HG03108 (cell line): ENCODE data around the gene ADAMTS3.

ENCODE experiments used
- ATAC-seq: cut with Tn5 transposase; IDR thresholded peaks from one replicate; pipeline ENCODE4 v1.9.1; 2021; ENCODE audit warnings: moderate library complexity; ENCODE audit not compliant: unreplicated experiment

The ADAMTS3 gene

GRCh38 chr4:72358483-72358882 is 210.5 kb downstream of the ADAMTS3 start:
- ATAC-seq: no peak

- ATAC-seq: no peak
These were observed 211.1 kb downstream of the ADAMTS3 start for GRCh38 chr4:72357908-72358307.

- no peak for ATAC-seq
These were observed 216.3 kb downstream of the ADAMTS3 start for GRCh38 chr4:72352711-72353110.

DNA sequence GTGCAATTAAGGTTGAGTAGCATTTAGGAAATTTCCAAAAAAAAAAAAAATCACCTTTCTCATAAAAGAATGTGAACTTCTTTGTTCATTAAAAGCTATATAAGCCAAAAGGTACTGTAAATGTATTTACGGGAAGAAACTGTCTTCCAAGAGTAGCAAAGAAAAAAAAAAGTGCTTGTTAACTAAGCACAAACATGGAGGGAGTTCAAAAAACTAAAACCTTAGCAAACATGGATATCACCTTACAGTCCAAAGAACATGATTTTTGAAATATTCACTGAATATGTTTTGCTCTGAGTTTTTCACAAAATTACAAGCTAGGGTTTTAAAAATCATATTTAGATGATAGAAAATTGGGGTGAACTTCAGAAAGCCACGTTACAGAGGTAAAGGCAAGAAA is 217.5 kb downstream of the ADAMTS3 start:
- no peak for ATAC-seq

DNA sequence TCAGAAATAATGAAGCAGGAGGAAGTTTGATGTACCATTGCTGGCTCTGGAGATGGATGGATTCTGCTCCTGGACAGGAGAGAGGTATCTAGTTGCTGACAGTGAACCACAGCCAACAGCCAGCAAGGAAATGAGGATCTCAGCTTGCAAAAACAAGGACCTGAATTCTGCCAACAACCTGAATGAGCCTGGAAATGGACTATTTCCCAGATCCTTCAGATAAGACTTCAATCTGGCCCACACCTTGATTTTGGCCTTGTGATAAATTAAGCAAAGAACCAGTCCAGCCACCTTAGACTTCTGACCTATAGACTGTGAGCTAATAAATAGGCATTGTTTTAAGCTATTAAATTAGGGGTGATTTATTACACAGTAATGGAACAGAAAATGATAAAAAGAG is 220.3 kb downstream of the ADAMTS3 start:
- no peak for ATAC-seq

GRCh38 chr4:72344418-72344817 is 224.6 kb downstream of the ADAMTS3 start:
- ATAC-seq: no peak

DNA sequence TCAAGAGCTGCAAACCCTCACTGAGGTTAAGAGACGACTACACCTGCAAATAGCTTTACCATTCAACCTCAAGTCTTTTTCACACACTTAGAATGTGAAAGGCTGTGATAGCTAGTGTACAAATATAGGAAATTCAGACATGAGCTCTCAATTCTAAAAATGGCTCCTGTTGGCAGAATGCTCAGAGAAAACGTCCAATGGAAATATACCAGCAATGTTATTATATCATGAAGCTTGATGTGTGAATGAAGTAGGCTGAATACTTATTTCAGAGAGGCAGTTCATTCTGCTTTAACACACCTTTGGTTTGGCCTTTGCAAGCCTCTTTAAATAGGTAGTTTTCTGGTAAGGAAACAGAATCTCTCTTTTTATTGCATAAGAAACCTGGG is 227.6 kb downstream of the ADAMTS3 start:
- no peak for ATAC-seq

- no peak for ATAC-seq
These were observed 228.1 kb downstream of the ADAMTS3 start for GRCh38 chr4:72340803-72341431.

DNA sequence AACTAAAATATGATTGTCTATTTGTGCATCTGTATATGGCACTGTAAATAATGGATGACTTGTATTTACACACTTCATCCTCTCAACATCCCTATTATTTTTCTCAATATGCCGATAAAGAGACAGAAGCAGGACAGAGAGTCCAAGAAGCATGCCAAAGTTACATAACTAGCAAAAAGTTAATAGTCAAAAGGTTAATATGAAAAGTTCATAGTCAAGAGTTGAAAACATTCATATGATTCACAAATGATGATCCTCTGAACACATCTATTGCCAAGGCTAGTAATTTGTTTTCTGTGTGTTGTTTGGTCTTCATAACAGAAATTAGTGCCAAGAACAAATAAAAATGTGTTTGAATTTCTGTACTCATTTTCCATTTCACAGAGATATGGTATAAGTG is 231.0 kb downstream of the ADAMTS3 start:
- ATAC-seq: no peak

- ATAC-seq: no peak
These were observed 238.6 kb downstream of the ADAMTS3 start for GRCh38 chr4:72330381-72330780.

GRCh38 chr4:72326692-72327632 is 242.1 kb downstream of the ADAMTS3 start:
- no peak for ATAC-seq

- no peak for ATAC-seq
These were observed 243.8 kb downstream of the ADAMTS3 start for GRCh38 chr4:72325215-72325614.

- ATAC-seq: no peak
These were observed 245.8 kb downstream of the ADAMTS3 start for GRCh38 chr4:72323227-72323626.

- no peak for ATAC-seq
These were observed 248.6 kb downstream of the ADAMTS3 start for GRCh38 chr4:72320223-72320948.

- no peak for ATAC-seq
These were observed 249.4 kb downstream of the ADAMTS3 start for GRCh38 chr4:72319601-72320021.

- ATAC-seq: no peak
These were observed 250.4 kb downstream of the ADAMTS3 start for GRCh38 chr4:72318421-72319170.

- ATAC-seq: no peak
These were observed 254.2 kb downstream of the ADAMTS3 start for GRCh38 chr4:72314869-72315268.

- no peak for ATAC-seq
These were observed 255.9 kb downstream of the ADAMTS3 start for GRCh38 chr4:72313121-72313520.

DNA sequence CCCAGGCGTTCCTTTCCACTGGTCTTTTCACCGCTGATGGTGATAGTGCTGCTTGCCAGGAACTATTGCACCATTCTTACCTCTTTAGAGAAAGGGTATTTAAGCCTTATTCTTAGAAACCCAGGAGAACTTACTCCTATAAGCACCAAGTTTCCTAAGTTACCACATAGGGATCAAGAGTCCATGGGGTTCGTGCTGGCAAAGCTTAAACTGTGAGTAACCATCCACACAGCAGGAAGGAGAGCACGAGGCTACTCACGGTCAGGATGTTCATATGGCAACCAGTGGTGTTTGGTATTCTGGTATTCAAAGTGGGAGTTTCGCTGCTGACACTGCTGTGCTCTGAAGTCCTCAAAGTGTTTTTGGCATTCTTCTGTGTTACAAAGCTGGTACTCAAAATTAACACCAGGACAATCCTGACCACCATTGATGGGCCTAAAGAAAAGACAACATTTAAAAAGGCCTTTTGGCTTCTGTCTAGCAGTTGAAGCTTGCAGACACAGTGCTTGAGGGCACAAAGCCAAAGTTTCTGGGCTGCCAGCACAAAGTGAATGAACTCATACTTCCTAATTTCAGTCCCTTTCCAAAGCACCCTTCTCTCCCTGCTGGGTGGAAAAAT is 256.9 kb downstream of the ADAMTS3 start:
- no peak for ATAC-seq

DNA sequence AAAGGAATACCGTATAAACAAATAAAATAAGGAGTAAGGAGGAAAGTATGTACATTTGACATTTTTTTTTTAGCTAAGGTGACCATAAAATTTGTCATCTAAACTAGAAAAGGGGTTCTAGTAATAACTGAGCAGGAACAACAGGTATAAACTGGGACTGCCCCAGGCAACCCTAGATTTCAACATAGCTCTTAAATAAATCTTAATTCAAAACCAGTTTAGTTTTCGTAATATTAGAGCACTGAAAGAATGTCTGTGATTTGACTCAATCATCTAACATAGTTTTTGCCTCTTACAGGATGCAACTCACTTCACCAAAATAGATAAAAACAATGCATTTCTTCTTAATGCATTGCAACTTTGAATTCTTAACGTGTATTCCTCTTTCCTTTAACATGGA is 257.7 kb downstream of the ADAMTS3 start:
- ATAC-seq: no peak
